ENCODE results near the gene SNX1.
"Not testable (repeated sequence)": the region's sequence is repeated elsewhere in the genome, so short reads cannot be mapped to it uniquely, and the experiment has no call there.

Gene SNX1

DNA sequence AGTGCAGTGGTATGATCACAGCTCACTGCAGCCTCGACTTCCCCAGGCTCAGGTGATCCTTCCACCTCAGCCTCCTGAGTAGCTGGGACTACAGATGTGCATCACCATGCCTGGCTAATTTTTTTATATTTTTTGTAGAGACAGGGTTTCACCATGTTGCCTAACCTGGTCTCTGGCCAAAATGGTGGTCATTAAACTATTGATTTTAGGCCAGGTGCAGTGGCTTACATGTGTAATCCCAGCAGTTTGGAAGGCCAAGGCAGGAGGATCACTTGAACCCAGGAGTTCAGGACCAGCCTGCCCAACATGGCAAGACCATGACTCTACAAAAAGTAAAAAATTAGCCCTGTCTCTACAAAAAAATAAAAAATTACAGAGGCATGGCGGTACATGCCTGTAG lies 24.5 kb downstream of the SNX1 start:
- not testable (repeated sequence) for DNase-seq

DNA sequence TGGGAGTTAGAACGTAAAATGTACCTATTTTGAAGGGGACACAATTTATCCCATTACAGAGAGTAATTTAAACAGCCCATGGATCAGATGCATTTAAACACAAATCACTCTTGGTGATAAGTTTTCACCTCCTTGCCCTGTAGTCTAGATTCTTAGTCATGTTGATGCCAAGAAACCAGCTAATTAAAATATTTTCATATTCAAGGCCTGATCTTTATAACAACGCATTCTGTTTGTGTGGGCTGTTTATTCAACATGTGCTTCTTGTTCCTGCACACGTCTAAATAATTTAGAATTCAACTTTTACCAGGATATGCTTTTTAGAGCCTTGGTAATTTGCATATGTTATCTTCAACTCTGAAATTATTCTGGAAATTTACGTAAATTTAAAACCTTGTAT lies 25.8 kb downstream of the SNX1 start:
- no peak for DNase-seq

DNA sequence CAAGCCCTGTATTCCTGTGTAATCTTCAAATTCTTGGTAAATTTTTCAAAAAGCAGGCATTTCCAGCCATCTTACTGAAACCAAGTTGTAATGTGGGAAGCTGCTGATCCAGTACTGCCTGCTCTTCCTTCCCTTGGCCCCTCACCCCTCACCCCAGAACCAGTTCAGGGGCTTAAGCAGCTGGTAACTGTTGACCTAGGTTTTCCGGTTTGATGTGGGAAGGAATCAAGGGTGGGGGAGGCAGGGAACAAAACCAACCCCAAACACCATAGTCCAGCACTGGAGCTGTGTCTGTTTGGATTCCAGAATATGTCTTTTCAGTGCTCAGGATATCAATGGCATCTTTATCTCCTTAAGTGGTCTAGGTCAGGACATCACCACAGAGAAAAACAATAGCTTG lies 26.7 kb downstream of the SNX1 start:
- DNase-seq: no peak

DNA sequence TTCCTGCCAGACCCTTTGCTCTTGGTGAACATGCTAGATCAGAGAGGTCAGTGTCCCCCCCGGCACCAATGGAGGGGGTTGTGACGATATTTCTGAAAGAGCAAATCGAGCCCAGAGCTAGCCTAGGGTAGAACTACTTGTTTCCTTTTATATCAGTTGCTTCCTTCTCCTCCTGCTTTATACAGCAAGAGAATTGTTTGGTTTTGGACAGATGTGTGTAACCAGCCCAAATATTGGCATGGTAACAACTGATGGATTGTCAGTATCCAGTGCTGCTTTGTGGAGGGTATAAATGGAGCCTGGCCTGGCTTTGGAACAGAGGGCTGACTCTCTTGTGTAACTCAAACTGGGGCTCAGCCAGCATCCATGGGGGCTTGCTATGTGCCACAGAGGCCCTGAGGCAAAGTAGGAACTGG lies 27.2 kb downstream of the SNX1 start:
- no peak for DNase-seq

DNA sequence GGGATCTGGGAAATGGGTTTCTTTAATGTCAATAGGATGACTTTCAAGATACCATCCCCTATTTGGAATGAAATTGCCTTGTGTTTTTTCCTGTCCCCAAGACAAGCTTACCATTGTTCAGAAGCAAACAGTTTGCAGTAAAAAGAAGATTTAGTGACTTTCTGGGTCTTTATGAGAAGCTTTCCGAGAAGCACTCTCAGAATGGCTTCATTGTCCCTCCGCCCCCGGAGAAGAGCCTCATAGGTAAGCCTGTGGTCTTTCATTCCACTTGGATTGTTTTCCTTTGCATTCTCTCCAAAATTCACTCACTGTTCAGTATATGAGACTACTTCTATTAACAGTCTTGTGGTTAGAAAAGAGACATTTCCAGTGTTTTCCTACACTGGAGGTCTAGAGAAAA lies 30.2 kb downstream of the SNX1 start:
- DNase-seq: no peak

DNA sequence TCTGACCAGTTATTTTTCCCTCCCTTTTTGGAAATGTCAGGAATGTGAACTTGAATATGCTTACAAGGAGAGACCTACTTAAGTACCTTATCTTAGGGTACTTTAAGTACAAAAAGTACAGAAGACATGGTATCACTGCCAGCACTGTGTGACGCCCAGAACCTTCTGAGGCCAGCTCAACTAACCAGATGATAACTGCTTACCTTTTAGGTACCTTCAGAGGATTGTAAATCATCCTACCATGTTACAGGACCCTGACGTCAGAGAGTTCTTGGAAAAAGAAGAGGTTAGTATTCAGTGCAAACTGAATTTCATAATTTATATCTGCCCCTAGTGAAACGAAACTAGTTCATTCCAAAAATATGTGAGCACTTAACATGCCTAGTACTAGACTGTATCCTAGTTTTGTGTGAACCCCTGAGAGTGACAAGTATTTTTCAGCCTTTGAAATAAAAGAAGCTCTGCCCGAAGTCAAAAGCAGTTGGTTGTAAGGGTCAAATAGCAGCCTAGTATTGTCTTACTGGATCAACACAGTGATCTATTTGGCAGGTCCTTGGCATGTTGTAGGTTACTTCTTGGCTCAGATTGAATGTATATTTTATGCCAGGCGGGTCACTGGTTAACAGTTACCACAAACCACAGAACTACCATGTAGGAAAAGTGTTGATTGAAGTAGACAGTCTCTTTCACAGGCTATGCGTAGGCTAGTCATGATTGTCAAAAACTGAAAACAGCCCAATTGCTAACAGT lies 31.9 kb downstream of the SNX1 start:
- DNase-seq: no peak

DNA sequence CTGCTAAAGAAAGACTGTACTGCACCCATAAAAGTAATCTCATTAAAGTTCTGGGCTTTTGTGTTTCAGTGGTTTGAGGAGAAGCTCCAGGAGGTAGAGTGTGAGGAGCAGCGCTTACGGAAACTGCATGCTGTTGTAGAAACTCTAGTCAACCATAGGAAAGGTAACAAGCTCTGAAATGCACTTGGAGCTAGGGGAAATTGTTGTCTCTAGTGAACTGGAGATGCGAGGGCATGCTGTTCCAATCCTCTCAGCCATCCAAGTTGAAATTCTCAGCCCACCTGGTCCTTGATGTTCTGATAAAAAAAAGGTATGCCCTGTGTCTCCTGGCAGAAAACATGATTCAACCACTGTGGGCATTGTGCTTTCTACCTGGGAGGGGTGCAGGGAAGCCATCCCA lies 34.4 kb downstream of the SNX1 start:
- DNase-seq: no peak

DNA sequence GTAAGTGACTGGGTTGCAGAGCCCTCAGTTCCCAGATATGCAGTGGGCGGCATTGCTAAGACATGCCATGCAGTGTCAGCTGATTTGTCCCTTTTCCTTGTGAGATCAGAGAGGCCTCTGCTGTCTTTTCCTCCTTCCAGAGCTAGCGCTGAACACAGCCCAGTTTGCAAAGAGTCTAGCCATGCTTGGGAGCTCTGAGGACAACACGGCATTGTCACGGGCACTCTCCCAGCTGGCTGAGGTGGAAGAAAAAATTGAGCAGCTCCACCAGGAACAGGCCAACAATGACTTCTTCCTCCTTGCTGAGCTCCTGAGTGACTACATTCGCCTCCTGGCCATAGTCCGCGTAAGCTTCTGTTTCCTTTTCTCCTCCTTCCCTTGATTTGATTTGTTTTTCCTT lies 35.8 kb downstream of the SNX1 start:
- no peak for DNase-seq

DNA sequence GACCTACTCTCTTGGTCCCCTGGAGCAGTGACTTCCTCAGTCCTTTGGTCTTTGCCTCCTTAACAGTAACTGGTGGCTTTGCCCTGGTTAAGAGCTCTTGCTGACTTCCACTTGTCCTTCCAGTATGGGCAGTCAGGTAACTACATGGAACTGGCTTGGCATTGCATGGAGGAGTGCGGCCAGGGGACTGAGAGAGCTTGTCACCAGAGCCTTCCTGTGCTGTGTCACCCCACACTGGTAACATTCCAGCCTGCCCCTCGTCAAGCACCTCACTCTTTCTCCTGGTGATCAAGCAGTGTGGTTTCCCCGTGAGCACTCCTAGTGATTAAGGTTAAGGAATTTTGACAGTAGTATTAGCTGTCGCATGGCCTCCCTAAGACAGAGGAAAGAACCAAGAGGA lies 36.4 kb downstream of the SNX1 start:
- DNase-seq: no peak

DNA sequence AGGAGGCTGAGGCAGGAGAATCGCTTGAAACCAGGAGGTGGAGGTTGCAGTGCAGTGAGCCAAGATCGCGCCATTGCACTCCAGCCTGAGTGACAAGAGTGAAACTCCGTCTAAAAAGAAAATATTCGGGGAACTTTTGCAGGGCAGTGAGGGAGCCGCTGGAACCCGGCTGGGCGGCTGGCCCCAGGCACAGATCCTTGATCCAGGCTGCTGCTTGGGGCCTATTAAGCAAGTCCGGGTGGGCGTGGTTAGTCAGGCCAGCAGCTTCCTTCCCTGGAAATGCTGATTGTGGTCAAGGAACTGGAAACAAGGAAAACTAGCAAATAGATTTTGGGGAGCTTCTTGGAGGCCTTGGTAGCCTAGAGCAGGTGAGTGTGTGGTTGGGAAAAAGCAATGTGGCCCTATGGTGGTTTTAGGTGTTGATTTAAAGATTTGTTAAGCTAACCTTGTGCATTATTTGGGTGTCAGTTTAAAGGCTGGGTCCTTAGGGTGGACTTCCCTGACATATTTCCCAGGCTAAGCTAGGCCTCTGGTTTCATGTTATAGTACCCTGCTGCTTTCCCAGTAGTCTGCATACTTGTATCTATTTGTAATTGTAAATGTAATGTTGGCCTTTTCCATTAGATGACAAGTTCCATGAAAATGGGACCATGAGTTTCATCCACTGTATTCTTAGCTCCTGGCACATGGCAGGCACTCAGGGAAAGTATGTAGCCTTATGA lies 38.0 kb downstream of the SNX1 start:
- DNase-seq: no peak

DNA sequence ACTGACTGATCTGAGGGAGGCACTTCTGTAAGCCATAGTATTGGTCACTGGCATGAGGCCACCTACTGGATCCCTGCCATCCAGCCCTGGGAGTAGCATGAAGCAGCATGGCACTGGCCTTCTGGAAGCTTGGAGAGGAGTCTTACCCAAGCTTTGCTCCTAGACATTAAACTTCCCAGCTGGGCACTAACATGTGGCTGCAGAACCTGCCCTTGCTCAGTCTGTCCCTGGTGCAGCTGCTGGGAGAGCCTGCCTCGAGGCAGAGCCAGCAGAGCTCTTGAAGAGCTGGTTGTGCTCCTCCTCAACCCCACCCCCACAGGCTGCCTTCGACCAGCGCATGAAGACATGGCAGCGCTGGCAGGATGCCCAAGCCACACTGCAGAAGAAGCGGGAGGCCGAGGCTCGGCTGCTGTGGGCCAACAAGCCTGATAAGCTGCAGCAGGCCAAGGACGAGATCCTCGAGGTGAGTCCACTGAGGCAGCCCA lies 38.6 kb downstream of the SNX1 start:
- DNase-seq: peak; percentile 97

DNA sequence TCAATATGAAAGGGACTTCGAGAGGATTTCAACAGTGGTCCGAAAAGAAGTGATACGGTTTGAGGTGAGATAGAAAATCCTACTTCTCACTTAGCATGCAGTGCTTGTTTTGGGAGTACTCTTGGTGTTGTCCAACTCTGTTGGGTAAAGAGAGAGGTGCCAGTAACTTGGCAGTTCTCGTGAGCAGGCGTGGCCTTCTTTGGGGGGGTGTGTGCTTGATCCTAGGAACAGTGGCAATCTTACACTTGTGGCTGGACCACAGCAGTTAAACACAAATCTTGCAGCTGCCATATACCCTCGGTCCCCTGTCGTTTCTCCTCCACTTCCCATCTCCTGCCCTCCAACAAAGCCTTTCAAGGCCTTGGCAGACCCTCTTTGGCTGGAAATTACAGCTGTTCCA lies 40.6 kb downstream of the SNX1 start:
- DNase-seq: no peak

DNA sequence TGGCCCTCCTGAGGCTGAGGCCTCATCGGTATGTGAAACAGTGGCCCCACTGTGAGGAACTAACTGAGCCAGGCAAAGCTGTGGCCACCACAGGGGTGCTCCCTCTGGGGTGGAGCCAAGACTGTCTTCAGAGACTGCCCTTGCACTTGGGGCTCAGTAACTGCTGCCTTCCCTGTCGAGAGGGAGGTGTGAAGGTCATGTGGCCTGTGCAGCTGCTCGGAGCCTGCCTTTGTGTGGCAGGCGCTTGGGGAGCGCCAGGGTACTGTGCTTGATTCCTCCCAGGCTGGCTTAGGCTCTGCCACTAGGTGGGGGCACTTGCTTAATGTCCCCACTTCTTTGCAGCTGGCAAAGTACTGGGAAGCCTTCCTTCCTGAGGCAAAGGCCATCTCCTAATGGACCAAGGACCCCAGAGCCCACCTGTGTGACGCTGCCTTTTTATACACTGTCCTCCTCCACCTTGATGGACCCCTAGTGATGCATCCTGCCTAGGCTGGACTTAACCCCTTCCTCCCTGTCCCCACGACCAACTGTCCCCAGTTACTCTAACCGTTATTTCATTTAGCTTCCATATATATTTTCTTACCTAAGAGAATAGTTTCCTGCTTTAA lies 41.5 kb downstream of the SNX1 start:
- DNase-seq: peak; percentile 58

DNA sequence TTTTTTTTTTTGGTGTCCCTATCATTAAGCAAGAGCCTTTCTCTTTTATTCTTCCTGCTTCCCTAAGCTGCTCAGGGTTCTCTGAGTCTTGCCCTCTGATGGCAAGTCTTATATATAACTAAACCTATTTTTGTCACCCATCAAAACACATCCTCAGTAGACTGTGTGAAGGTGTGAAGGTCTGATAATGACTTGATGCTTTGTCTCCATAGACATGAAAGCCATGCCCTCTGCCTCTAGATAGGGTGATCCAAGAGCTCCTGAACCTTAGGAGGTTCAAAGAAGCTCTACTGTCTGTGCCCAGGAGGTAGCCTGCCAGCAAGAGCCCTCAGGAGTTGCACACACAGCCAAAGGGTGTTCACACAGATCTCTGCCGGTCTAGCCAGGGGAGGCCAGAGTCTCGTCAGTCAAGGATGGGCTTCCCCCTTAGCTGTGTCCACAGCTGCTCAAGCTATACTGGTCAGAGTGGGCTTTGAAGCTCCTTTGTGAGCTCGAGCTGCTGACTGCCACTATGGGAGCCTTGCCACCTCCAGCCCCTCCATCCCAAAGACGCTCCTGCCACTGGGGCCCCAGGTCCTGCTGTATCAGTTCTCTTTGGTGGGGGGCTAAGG lies 42.7 kb downstream of the SNX1 start:
- peak; percentile 64 for DNase-seq

DNA sequence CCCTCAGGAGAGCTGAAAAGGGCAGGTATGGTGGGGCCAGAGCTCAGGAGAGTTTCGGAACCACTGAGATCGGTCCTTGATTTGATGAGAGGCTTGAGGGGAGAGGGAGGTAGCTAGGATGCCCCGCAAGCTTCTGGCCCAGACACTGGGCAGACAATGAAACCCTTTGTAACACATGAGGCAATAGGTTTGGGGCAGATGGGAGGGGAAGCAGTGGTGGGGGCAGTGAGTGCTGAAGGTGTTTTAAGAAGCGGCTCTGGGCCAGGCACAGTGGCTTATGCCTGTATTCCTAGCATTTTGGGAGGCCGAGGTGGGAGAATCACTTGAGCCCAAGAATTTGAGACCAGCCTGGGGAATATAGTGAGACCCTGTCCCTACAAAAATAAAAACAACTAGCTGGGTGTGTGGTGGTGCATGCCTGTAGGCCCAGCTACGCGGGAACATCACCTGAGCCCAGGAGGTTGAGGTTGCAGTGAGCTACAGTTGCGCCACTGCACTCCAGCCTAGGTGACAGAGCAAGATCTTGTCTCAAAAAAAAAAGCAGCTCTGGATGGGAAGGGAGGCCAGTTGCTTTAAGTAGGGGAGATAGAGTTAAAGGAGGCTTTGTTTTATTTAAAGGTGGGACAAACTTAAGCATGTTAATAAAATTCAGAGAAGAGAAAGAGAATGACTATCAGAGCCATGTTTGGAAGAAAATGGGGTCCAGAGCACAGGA lies 46.2 kb downstream of the SNX1 start:
- DNase-seq: no peak

DNA sequence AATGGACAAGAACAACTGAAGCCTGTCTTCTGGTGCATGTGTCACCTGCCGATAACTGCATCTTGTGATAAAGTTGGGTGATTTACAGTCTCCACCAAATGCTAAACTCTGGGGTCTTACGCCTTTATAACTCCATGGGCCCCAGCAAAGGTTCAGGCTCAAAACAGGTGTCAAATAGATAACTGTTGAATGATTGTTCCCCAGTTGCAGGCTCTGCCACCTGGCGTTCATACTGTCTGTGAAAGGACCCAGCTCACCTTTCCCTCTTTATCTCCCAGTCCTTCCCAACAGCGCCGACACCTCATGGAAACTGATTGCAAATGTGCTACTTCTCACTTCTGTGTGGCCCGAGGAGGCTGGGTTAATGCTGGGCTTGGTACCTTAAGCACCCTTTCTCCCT lies 47.5 kb downstream of the SNX1 start:
- no peak for DNase-seq

DNA sequence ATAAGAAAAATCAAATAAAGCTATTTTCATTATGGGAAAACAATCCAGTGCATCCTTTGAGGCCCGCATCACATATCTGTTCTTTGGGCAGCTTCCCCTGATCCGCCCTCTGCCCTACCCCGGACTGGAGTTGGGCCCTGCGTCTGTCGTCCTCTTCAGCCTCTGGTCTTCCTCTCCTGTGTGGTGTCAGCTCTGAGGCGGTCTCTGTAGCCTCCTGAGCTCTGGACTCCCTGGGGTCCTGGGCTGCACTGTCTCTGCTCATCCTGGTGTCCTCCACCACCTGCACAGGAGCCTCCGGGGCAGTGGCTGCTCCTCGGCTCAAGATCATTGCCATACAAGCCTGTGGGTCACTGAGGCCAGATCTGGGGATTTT lies 48.4 kb downstream of the SNX1 start:
- no peak for DNase-seq

DNA sequence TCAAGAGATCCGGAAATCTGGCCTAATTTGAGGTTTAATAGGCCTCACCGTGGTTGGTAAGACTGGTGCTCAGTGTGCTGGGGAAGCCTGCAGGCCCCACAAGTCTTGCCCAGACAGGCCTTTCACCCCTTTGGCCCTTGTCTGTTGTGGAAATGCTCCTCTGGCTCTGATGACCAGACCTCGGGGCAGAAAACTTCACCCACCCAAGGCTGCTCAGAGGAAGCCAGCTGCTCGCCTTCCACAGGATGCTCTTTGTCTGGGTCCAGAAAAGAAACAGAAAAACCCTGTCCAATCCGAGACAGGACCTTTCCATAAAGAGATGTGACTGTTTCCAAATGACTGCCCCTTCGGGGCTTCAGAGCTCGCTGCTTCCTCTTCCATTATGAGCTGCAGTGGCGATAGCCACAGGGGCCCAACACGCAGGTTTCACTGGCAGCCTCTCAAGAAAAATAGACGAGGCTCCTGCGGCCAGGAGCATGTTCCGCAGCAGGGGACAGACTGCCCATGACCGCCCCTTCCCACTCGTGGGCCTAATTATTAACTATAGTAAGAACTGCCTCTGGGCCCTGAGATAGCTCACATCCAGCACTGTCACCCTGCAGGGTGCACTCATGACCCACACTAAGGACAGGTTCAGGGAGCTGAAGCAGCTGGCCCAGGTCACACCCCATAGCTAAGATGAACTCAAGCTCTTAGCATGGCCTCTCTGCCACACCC lies 48.9 kb downstream of the SNX1 start:
- no peak for DNase-seq

DNA sequence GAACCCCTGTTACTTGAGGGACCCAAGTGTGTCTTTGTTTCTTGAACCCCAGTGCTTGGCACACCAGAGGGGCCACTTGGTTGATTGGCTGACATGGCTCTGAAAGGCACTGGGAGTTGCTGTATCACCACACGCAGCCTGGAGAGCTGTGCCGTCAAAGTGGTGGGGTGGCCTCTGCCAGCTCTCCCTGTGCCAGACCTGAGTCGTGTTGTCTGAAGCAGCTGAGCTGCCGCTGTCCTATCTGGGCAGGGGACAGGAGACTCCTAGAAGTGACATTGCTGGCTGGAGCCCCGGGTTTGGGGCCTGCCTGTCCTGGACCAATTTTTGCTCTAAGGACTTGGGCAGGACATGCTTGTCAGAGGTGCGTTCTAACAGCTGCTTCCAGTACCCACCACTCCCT lies 50.3 kb downstream of the SNX1 start:
- no peak for DNase-seq

DNA sequence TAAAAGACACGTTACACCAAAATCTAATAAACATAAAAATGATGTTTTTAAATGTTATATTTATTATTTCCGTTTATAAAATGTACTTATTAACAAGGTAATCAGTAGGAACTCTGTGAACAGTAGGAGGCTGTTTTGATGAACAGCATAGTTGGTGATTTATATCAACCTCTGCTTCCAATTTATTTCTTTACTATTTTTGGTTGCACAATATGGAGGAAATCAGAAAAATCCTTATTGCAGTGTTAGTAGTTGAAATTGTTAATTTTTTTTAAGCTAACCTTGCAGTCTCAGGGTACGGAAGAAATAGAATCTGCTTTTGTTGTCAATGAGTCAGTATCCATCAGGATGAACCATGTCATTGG lies 50.7 kb downstream of the SNX1 start:
- DNase-seq: no peak

DNA sequence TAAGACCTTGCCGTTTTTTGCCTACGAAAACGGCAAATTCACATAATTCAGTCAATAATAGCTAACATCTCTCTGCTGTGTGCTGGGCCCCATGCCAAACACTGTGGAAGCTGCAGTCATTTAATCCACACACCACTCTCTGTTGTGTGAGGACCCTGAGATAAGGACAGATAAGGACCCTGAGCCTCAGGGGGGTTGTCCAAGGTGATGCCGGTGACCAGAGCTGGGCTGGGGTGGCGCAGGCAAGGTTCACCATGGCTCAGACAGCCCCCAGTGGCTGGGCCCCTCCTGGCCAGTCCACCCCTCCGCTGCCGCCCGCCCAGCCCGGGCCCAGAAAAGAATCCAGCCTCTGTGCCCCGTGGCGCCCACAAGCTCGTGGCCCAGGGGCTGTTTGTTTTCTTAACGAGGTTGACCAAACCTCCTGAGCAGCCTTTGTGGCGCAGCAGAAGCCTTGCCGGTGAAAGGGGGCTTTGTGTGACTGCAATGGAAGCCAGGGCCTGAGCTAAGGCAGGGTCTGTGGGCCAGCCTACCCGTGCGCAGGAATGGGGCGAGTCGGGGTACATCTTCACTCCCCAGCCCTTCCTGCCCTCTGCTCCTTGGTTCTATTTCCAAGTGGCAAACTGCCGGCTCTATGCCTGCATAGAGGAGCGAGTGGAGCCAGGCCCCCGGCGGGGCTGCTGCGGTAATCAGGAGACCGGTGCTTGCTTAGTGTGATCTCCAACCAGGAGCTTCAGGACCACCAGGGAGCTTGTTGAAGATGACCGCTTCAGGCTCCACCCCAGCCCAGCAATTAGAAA lies 51.3 kb downstream of the SNX1 start:
- DNase-seq: peak; percentile 78

DNA sequence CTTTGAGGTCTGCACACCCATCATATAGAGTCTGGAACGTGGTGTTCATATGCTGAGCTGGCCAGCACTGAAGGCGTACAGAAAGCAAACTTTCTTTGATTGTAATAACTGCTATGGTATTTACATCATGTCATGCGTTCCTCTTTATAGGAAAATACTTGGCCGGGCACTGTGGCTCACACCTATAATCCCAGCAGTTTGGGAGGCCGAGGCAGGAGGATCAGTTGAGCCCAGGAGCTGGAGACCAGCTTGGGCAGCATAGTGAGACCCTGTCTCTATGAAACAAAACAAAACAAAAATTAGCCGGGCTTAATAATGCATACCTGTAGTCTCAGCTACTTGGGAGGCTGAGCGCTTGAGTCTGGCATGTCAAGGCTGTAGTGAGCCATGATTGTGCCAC lies 52.4 kb downstream of the SNX1 start:
- no peak for DNase-seq

All from hematopoietic multipotent progenitor cell treated with erythropoietin and hydrocortisone succinate and interleukin-3 and kit ligand, for 4 days (in vitro differentiated cells).